ENCODE data around the gene NSD1. TPM values are rescaled to one million over a fixed set of nuclear protein-coding genes. Genes with fewer than 3 reads are reported as not detected.

The NSD1 gene
- polyA plus RNA-seq, 1 donor from 2014 or later = 12.8 TPM

GRCh38 chr5:177096162-177097015 lies 37.2 kb upstream of the NSD1 start:
- Histone ChIP-seq H3K9ac (ENCODE audit: low read length) (no peak overlapping the region), H3K36me3 (ENCODE audit: insufficient read depth, low read length) (no peaks in the 10 kb centered on the region), H3K9me3 (ENCODE audit: low read length) (no peaks in the 10 kb centered on the region), H3K27me3 (ENCODE audit: insufficient read depth, low read depth, low read length) (no peaks in the 10 kb centered on the region), H3K27ac (ENCODE audit: low read length) (no peak overlapping the region), H3K9me2 (ENCODE audit: insufficient read depth, low read length) (no peaks in the 10 kb centered on the region), H2AFZ (ENCODE audit: low read depth, low read length) (no peak overlapping the region), H3K79me2 (replicated peaks; ENCODE audit: insufficient read depth, low read length) (no peaks in the 10 kb centered on the region), H4K20me1 (ENCODE audit: insufficient read depth) (no peaks in the 10 kb centered on the region), H3F3A (ENCODE audit: insufficient read depth, low read length, poor library complexity, severe bottlenecking) (no peaks in the 10 kb centered on the region), H3K4me3 (ENCODE audit: low read length) (no peak overlapping the region), H3K4me2 (ENCODE audit: low read length) (no peak overlapping the region)
- TF ChIP-seq, protein P1, sequence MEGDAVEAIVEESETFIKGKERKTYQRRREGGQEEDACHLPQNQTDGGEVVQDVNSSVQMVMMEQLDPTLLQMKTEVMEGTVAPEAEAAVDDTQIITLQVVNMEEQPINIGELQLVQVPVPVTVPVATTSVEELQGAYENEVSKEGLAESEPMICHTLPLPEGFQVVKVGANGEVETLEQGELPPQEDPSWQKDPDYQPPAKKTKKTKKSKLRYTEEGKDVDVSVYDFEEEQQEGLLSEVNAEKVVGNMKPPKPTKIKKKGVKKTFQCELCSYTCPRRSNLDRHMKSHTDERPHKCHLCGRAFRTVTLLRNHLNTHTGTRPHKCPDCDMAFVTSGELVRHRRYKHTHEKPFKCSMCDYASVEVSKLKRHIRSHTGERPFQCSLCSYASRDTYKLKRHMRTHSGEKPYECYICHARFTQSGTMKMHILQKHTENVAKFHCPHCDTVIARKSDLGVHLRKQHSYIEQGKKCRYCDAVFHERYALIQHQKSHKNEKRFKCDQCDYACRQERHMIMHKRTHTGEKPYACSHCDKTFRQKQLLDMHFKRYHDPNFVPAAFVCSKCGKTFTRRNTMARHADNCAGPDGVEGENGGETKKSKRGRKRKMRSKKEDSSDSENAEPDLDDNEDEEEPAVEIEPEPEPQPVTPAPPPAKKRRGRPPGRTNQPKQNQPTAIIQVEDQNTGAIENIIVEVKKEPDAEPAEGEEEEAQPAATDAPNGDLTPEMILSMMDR (IDR thresholded peaks at IDR 0.05; ENCODE audit: poor library complexity, severe bottlenecking) = no peak
- TF ChIP-seq RAD21 (conservative IDR thresholded peaks at IDR 0.05) = no peak
- no peak for TF ChIP-seq MXI1 (conservative IDR thresholded peaks at IDR 0.05; ENCODE audit: poor library complexity, severe bottlenecking)
- no peak for TF ChIP-seq EP300 (conservative IDR thresholded peaks at IDR 0.05; ENCODE audit: poor library complexity, severe bottlenecking)
- TF ChIP-seq POLR2AphosphoS5 (IDR thresholded peaks at IDR 0.05) = no peak
- TF ChIP-seq SMC3 (conservative IDR thresholded peaks at IDR 0.05; ENCODE audit: poor library complexity) = no peak
- TF ChIP-seq, protein P2, sequence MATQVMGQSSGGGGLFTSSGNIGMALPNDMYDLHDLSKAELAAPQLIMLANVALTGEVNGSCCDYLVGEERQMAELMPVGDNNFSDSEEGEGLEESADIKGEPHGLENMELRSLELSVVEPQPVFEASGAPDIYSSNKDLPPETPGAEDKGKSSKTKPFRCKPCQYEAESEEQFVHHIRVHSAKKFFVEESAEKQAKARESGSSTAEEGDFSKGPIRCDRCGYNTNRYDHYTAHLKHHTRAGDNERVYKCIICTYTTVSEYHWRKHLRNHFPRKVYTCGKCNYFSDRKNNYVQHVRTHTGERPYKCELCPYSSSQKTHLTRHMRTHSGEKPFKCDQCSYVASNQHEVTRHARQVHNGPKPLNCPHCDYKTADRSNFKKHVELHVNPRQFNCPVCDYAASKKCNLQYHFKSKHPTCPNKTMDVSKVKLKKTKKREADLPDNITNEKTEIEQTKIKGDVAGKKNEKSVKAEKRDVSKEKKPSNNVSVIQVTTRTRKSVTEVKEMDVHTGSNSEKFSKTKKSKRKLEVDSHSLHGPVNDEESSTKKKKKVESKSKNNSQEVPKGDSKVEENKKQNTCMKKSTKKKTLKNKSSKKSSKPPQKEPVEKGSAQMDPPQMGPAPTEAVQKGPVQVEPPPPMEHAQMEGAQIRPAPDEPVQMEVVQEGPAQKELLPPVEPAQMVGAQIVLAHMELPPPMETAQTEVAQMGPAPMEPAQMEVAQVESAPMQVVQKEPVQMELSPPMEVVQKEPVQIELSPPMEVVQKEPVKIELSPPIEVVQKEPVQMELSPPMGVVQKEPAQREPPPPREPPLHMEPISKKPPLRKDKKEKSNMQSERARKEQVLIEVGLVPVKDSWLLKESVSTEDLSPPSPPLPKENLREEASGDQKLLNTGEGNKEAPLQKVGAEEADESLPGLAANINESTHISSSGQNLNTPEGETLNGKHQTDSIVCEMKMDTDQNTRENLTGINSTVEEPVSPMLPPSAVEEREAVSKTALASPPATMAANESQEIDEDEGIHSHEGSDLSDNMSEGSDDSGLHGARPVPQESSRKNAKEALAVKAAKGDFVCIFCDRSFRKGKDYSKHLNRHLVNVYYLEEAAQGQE (IDR thresholded peaks at IDR 0.05; ENCODE audit: borderline replicate concordance) = no peak

DNA sequence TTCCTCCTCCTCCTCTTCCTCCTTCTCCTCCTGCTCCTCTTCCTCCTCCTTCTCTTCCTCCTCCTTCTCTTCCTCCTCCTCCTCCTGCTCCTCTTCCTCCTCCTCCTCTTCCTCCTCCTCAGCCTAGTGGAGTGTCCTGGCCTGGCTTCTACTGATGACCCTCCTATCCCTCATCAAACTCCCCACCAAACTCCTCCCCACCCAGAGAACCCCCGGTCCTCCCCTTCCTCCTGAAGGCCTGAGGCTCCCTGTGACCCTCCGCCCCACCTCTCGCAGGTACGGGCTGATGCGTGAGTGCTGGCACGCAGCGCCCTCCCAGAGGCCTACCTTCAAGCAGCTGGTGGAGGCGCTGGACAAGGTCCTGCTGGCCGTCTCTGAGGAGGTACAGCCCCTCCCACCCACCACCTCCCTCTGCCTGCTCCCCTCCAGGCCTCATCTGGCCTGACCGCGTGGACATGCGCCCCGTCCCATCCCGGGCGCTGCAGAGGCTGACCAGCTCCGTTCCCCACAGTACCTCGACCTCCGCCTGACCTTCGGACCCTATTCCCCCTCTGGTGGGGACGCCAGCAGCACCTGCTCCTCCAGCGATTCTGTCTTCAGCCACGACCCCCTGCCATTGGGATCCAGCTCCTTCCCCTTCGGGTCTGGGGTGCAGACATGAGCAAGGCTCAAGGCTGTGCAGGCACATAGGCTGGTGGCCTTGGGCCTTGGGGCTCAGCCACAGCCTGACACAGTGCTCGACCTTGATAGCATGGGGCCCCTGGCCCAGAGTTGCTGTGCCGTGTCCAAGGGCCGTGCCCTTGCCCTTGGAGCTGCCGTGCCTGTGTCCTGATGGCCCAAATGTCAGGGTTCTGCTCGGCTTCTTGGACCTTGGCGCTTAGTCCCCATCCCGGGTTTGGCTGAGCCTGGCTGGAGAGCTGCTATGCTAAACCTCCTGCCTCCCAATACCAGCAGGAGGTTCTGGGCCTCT lies 36.3 kb upstream of the NSD1 start:
- Histone ChIP-seq H3K36me3 (ENCODE audit: insufficient read depth, low read length) (no peaks in the 10 kb centered on the region), H3K4me3 (ENCODE audit: low read length) (no peak overlapping the region), H3K27me3 (ENCODE audit: insufficient read depth, low read depth, low read length) (no peaks in the 10 kb centered on the region), H3K9me2 (ENCODE audit: insufficient read depth, low read length) (no peaks in the 10 kb centered on the region), H3K79me2 (replicated peaks; ENCODE audit: insufficient read depth, low read length) (no peaks in the 10 kb centered on the region), H3K4me2 (ENCODE audit: low read length) (no peak overlapping the region), H3K9me3 (ENCODE audit: low read length) (no peaks in the 10 kb centered on the region), H3K9ac (ENCODE audit: low read length) (no peak overlapping the region), H4K20me1 (ENCODE audit: insufficient read depth) (no peaks in the 10 kb centered on the region), H3K27ac (ENCODE audit: low read length) (no peak overlapping the region), H3F3A (ENCODE audit: insufficient read depth, low read length, poor library complexity, severe bottlenecking) (no peaks in the 10 kb centered on the region), H2AFZ (ENCODE audit: low read depth, low read length) (no peak overlapping the region)
- TF ChIP-seq, protein P2 (IDR thresholded peaks at IDR 0.05; ENCODE audit: borderline replicate concordance) = no peak
- TF ChIP-seq MXI1 (conservative IDR thresholded peaks at IDR 0.05; ENCODE audit: poor library complexity, severe bottlenecking) (no peak), RAD21 (conservative IDR thresholded peaks at IDR 0.05) (no peak), EZH2 (IDR thresholded peaks at IDR 0.05; ENCODE audit: borderline replicate concordance, insufficient read depth, low read length, poor library complexity, severe bottlenecking) (no peak), POLR2AphosphoS5 (IDR thresholded peaks at IDR 0.05) (no peak), TAF1 (IDR thresholded peaks at IDR 0.05; ENCODE audit: low read depth) (no peak), SMC3 (conservative IDR thresholded peaks at IDR 0.05; ENCODE audit: poor library complexity) (no peak), EP300 (conservative IDR thresholded peaks at IDR 0.05; ENCODE audit: poor library complexity, severe bottlenecking) (no peak)
- TF ChIP-seq, protein P1 (IDR thresholded peaks at IDR 0.05; ENCODE audit: poor library complexity, severe bottlenecking) = no peak

All from neural cell (in vitro differentiated cells).